Osteoblast (primary cell): ENCODE results near the gene CCDC85C. TPM values are rescaled to one million over a fixed set of nuclear protein-coding genes. Genes with fewer than 3 reads are reported as not detected.

ENCODE experiments used
- DNase-seq: peaks from one replicate; pipeline ENCODE4 v3.0.0; 2011; ENCODE audit warnings: low spot score, mixed read lengths; ENCODE audit not compliant: insufficient read length; ENCODE audit errors: missing footprints
- H2AFZ ChIP-seq: 2 replicates; pipeline ENCODE4 v1.6.0; 2011; ENCODE audit warnings: mild to moderate bottlenecking, low read length
- H3K27ac ChIP-seq: 2 replicates; pipeline ENCODE4 v1.5.1; 2011; ENCODE audit warnings: mild to moderate bottlenecking, low read depth, low read length, moderate library complexity
- H3K27me3 ChIP-seq: 2 replicates; pipeline ENCODE4 v1.6.0; 2012; ENCODE audit warnings: mild to moderate bottlenecking, control low read depth, inconsistent platforms, low read length, moderate library complexity; ENCODE audit not compliant: insufficient read depth
- H3K36me3 ChIP-seq: 2 replicates; pipeline ENCODE4 v1.5.1; 2011; ENCODE audit warnings: mild to moderate bottlenecking, low read length, control low read depth, moderate library complexity; ENCODE audit not compliant: insufficient read depth
- H3K4me1 ChIP-seq: 2 replicates; pipeline ENCODE4 v1.5.1; 2011; ENCODE audit warnings: mild to moderate bottlenecking, low read length, control low read depth, moderate library complexity; ENCODE audit not compliant: insufficient read depth
- H3K4me2 ChIP-seq: 2 replicates; pipeline ENCODE4 v1.6.0; 2011; ENCODE audit warnings: mild to moderate bottlenecking, low read length; ENCODE audit not compliant: insufficient read depth
- H3K4me3 ChIP-seq: fragments of 200-600 bp; sonication (generic); 3 replicates; pipeline ENCODE4 v1.5.1; 2012; ENCODE audit warnings: mild to moderate bottlenecking, low read length, inconsistent platforms; ENCODE audit not compliant: insufficient read depth
- H3K79me2 ChIP-seq: 2 replicates; pipeline ENCODE4 v1.6.0; 2012; ENCODE audit warnings: mild to moderate bottlenecking, low read length, control low read depth, inconsistent platforms; ENCODE audit not compliant: insufficient read depth
- H3K9me3 ChIP-seq: 2 replicates; pipeline ENCODE4 v1.5.1; 2011; ENCODE audit warnings: low read depth, low read length, control low read depth
- H4K20me1 ChIP-seq: 2 replicates; pipeline ENCODE4 v1.6.0; 2012; ENCODE audit warnings: mild to moderate bottlenecking, low read length, control low read depth; ENCODE audit not compliant: insufficient read depth
- total RNA-seq: library from RNA; depleted of rRNA; stranded (reverse); fragments of >200 nt; gene quantifications from 2 replicates; pipeline ENCODE4 v1.2.3, GENCODE V29; 2012
- TF ChIP-seq, protein P1 (sequence below): IDR thresholded peaks from 2 replicates; pipeline ENCODE4 v1.5.1; 2011; ENCODE audit warnings: mild to moderate bottlenecking, low read depth, low read length, moderate library complexity; ENCODE audit errors: extremely low read depth

CCDC85C gene
- total RNA-seq, 1 donor, result 3.6 TPM

DNA sequence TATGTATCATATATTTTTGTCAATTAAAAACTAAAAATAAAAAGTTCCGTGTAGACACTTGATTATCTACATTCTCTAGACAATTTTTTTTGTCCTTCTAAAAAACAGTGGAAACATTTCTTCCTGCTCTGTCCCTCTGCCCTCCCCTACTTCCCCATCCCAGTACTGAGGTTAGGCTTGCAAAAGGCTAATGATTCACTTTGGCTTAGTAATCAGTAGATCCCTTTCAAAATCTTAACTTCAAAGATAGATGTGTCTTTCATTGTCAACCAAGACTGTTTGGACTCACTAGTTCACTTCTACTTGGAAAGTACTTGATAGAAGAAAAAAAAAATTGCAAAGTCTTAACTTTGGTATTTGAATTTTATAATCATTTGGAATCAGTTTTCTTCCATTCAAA, 127.1 kb downstream of the CCDC85C start:
- no peaks in the 10 kb centered on the region for H3K9me3 ChIP-seq

DNA sequence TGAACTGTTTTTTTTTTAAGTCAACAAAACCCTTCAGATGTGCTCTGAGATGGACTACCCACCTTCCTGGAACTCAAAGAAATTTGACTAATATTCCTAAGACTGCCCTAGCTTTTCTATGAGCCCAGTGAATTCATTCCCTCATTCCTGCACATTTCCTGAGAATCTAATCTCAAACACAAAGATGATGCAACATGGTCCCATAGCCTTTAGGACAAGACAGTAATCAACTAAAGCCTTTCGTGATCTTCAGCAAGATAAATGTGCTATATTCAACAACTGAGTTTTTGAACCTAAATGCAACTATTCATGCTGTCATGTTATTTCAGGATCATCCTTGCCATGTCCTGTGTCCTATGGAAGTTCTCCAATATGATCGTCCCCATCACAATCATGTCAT, 128.3 kb downstream of the CCDC85C start:
- Histone ChIP-seq H3K9me3 (no peaks in the 10 kb centered on the region), H4K20me1 (peaks cover 46% of the 10 kb centered on the region), H3K4me2 (no peak overlapping the region), H2AFZ (no peak overlapping the region), H3K79me2 (peaks cover 90% of the 10 kb centered on the region), H3K4me3 (no peak overlapping the region), H3K27me3 (no peaks in the 10 kb centered on the region), H3K36me3 (no peaks in the 10 kb centered on the region), H3K4me1 (peaks cover 20% of the 10 kb centered on the region), H3K27ac (no peak overlapping the region)
- TF ChIP-seq, protein P1, sequence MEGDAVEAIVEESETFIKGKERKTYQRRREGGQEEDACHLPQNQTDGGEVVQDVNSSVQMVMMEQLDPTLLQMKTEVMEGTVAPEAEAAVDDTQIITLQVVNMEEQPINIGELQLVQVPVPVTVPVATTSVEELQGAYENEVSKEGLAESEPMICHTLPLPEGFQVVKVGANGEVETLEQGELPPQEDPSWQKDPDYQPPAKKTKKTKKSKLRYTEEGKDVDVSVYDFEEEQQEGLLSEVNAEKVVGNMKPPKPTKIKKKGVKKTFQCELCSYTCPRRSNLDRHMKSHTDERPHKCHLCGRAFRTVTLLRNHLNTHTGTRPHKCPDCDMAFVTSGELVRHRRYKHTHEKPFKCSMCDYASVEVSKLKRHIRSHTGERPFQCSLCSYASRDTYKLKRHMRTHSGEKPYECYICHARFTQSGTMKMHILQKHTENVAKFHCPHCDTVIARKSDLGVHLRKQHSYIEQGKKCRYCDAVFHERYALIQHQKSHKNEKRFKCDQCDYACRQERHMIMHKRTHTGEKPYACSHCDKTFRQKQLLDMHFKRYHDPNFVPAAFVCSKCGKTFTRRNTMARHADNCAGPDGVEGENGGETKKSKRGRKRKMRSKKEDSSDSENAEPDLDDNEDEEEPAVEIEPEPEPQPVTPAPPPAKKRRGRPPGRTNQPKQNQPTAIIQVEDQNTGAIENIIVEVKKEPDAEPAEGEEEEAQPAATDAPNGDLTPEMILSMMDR, result no peak
- no peak for DNase-seq

More for the DNA sequence above, 127.1 kb downstream of the CCDC85C start:
- H3K4me2 ChIP-seq, result no peak overlapping the region
- no peak overlapping the region for H3K27ac ChIP-seq
- H3K4me1 ChIP-seq, result peaks cover 20% of the 10 kb centered on the region
- peaks cover 38% of the 10 kb centered on the region for H4K20me1 ChIP-seq
- H2AFZ ChIP-seq, result no peak overlapping the region
- H3K4me3 ChIP-seq, result no peak overlapping the region
- DNase-seq, result no peak
- H3K27me3 ChIP-seq, result no peaks in the 10 kb centered on the region
- no peaks in the 10 kb centered on the region for H3K36me3 ChIP-seq
- TF ChIP-seq, protein P1, result no peak
- peaks cover 85% of the 10 kb centered on the region for H3K79me2 ChIP-seq

DNA sequence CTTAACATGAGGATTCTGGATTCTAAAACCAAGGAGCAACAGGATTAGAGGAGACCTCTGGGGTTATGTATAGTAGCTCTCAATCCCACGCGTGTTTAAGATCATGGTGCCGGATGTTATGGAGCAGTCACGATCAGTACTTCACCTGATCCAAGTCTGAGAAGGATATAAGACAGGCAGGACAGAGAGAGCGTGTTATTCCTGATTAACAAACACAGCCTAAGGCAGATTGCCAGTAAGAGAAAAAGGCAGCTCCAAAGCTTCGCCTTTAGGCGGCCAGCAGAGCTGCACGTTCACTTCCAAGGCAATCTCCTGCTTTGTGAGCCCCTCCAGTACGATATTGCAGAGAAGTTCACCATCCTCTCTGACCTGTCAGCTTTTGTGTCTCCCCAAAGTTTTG, 128.8 kb downstream of the CCDC85C start:
- Histone ChIP-seq H3K4me1 (peaks cover 20% of the 10 kb centered on the region), H3K4me3 (no peak overlapping the region), H2AFZ (no peak overlapping the region), H3K27me3 (no peaks in the 10 kb centered on the region), H3K9me3 (no peaks in the 10 kb centered on the region), H3K36me3 (no peaks in the 10 kb centered on the region), H3K4me2 (no peak overlapping the region), H4K20me1 (peaks cover 51% of the 10 kb centered on the region), H3K27ac (no peak overlapping the region), H3K79me2 (peaks cover 95% of the 10 kb centered on the region)
- TF ChIP-seq, protein P1, result no peak
- no peak for DNase-seq

DNA sequence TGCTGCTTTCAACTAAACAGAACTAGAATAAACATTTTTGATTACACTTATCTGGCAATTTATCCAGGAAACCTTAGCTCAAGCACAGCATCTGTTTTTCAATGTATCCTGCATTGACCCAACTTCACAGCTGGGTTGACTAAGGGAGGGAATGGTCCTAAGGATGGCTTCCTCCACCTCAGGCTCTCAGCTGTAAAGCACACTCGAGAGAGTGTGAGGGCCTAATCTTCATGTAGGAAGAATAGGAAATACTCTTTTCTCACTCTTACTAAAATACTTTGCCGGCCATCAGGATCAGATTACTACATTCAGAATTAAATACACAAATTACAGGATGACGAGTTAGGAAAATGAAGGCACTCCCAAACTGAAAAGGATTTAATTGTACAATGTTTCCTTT, 130.5 kb downstream of the CCDC85C start:
- Histone ChIP-seq H3K9me3 (no peaks in the 10 kb centered on the region), H3K36me3 (no peaks in the 10 kb centered on the region), H3K4me1 (peaks cover 8% of the 10 kb centered on the region), H4K20me1 (peaks cover 50% of the 10 kb centered on the region), H3K4me2 (no peak overlapping the region), H3K27ac (no peak overlapping the region), H3K79me2 (peaks cover 99% of the 10 kb centered on the region), H3K27me3 (no peaks in the 10 kb centered on the region), H3K4me3 (no peak overlapping the region), H2AFZ (no peak overlapping the region)
- DNase-seq, result no peak
- TF ChIP-seq, protein P1, result no peak
